ENCODE results near the gene WDR81.
"Not testable (repeated sequence)": the region's sequence is repeated elsewhere in the genome, so short reads cannot be mapped to it uniquely, and the experiment has no call there.

The WDR81 gene

GRCh38 chr17:1724351-1724868, at the start of gene WDR81:
TSS of gene WDR81 (plus strand) at chr17:1724704. CDS start at chr17:1724960, 256 bp downstream.
- peak; percentile 17 for DNase-seq

- DNase-seq = no peak
Observed at GRCh38 chr17:1676401-1676800, 48.1 kb upstream of the WDR81 start.

GRCh38 chr17:1683459-1683858, 41.0 kb upstream of the WDR81 start:
- DNase-seq = no peak

GRCh38 chr17:1684378-1685189, 39.9 kb upstream of the WDR81 start, which contains the start of gene PRPF8:
TSS of gene PRPF8 (minus strand) at chr17:1684867. CDS start at chr17:1684571, 296 bp downstream.
- DNase-seq = peak; percentile 99

- DNase-seq = no peak
Observed at GRCh38 chr17:1686086-1686485, 38.4 kb upstream of the WDR81 start.

GRCh38 chr17:1688405-1688804, 36.1 kb upstream of the WDR81 start:
- not testable (repeated sequence) for DNase-seq

- DNase-seq = no peak
Observed at GRCh38 chr17:1690544-1691221, 33.8 kb upstream of the WDR81 start.

GRCh38 chr17:1693339-1693738, 31.2 kb upstream of the WDR81 start:
- no peak for DNase-seq

GRCh38 chr17:1695365-1695764, 29.1 kb upstream of the WDR81 start:
- DNase-seq = no peak

- no peak for DNase-seq
Observed at GRCh38 chr17:1697681-1698080, 26.8 kb upstream of the WDR81 start.

- DNase-seq = not testable (repeated sequence)
Observed at GRCh38 chr17:1699891-1700290, 24.6 kb upstream of the WDR81 start.

- DNase-seq = no peak
Observed at GRCh38 chr17:1703063-1703462, 21.4 kb upstream of the WDR81 start.

GRCh38 chr17:1705004-1705403, 19.5 kb upstream of the WDR81 start:
- DNase-seq = no peak

- no peak for DNase-seq
Observed at GRCh38 chr17:1707107-1707506, 17.4 kb upstream of the WDR81 start.

- not testable (repeated sequence) for DNase-seq
Observed at GRCh38 chr17:1708791-1709346, 15.6 kb upstream of the WDR81 start.

- DNase-seq = no peak
Observed at GRCh38 chr17:1709403-1709951, 15.0 kb upstream of the WDR81 start.

- DNase-seq = no peak
Observed at GRCh38 chr17:1709971-1710806, 14.3 kb upstream of the WDR81 start, which contains the start of gene TLCD2. TSS of gene TLCD2 (minus strand) at chr17:1710377. CDS start at chr17:1710242, 135 bp downstream.

GRCh38 chr17:1710807-1711553, 13.5 kb upstream of the WDR81 start:
- DNase-seq = no peak

GRCh38 chr17:1711804-1712203, 12.7 kb upstream of the WDR81 start:
- DNase-seq = no peak

GRCh38 chr17:1712271-1712670, 12.2 kb upstream of the WDR81 start:
- no peak for DNase-seq

- DNase-seq = no peak
Observed at GRCh38 chr17:1713160-1713877, 11.2 kb upstream of the WDR81 start.

All from NCI-H1694 (cell line).